Gastrocnemius medialis (tissue), 4 donors: ENCODE results near the gene SUSD1. TPM values are rescaled to one million over a fixed set of nuclear protein-coding genes. Genes with fewer than 3 reads are reported as not detected.

ENCODE experiments used
- ATAC-seq, 2 donors: fragments of 150-250 bp; one replicate each; pipeline ENCODE4 v1.9.1; 2016
- DNase-seq, 2 donors: peaks; one replicate each; pipeline ENCODE4 v3.0.0-alpha.2; 2019
- H3K27ac ChIP-seq, 4 donors: fragments of 200-600 bp; sonication (generic); 1 replicate in 1 of 4; 2 replicates in 3 of 4; pipeline ENCODE4 v1.5.1; 2016 to 2018; ENCODE audit warnings: mild to moderate bottlenecking in 2 of 4, moderate library complexity in 1 of 4
- H3K27me3 ChIP-seq, 3 donors: fragments of 200-600 bp; sonication (generic) in 2 of 3; 1 replicate in 1 of 3; 2 replicates in 2 of 3; pipeline versions ENCODE4 v1.5.1 to v1.6.0; 2016 to 2019; ENCODE audit warnings: mild to moderate bottlenecking in 1 of 3, moderate library complexity in 1 of 3
- H3K36me3 ChIP-seq, 2 donors: fragments of 200-600 bp; sonication (generic) in 1 of 2; one replicate each; pipeline ENCODE4 v1.5.1; 2017 to 2018
- H3K4me1 ChIP-seq, 2 donors: fragments of 200-600 bp; sonication (generic) in 1 of 2; one replicate each; pipeline ENCODE4 v1.5.1; 2016 to 2017; ENCODE audit warnings: mild to moderate bottlenecking in 2 of 2
- H3K4me3 ChIP-seq, 4 donors: fragments of 200-600 bp; sonication (generic) in 3 of 4; 1 replicate in 1 of 4; 2 replicates in 3 of 4; pipeline ENCODE4 v1.5.1; 2016 to 2019; ENCODE audit warnings: mild to moderate bottlenecking in 2 of 4
- H3K9me3 ChIP-seq, 3 donors: fragments of 200-600 bp; sonication (generic) in 2 of 3; 1 replicate in 1 of 3; 2 replicates in 2 of 3; pipeline ENCODE4 v1.5.1; 2016 to 2019
- CTCF ChIP-seq, 5 experiments: fragments of 450-650 bp in 3 of 5; fragments of 200-600 bp in 2 of 5; sonication (generic) in 2 of 5; IDR thresholded peaks in 4 of 5; conservative IDR thresholded peaks in 1 of 5; 1 replicate in 4 of 5; 2 replicates in 1 of 5; pipeline ENCODE4 v1.5.1; 2016 to 2019; ENCODE audit warnings: antibody characterized with exemption in 5 of 5, mild to moderate bottlenecking in 3 of 5, moderate library complexity in 3 of 5
- POLR2A ChIP-seq, 2 donors: fragments of 450-650 bp; IDR thresholded peaks; one replicate each; pipeline ENCODE4 v1.6.1; 2017; ENCODE audit warnings: antibody characterized with exemption in 2 of 2, mild to moderate bottlenecking in 2 of 2, moderate library complexity in 2 of 2
- in situ Hi-C, 4 donors: fragments of 200-750 bp; cut with MboI; loops; one replicate each; pipeline versions ENCODE4 v1.15.0 to v1.8.0; 2017; ENCODE audit warnings: low sequenced_read_pairs in 4 of 4
- intact Hi-C: fragments of 100-400 bp; cut with DNase I; formaldehyde crosslinking; loops from one replicate; pipeline ENCODE4 v1.15.1; 2023; ENCODE audit warnings: low total_unique reads
- total RNA-seq, 4 donors: library from RNA; depleted of rRNA; stranded (reverse); fragments of >200 nt; gene quantifications; one replicate each; pipeline versions ENCODE4 v1.1.0 to v1.2.3, GENCODE V29; 2016

SUSD1 gene
- total RNA-seq, 4 donors from 2014 or later, result 0.82 to 8.0 (median 2.2) TPM

GRCh38 chr9:112119225-112120029 lies 55.7 kb downstream of the SUSD1 start:
- no peaks in the 10 kb centered on the region for H3K9me3 ChIP-seq
- H3K27ac ChIP-seq, result no peak overlapping the region
- no peaks in the 10 kb centered on the region for H3K4me1 ChIP-seq
- TF ChIP-seq CTCF (IDR thresholded peaks at IDR 0.05 in 4 of 5, conservative IDR thresholded peaks at IDR 0.05 in 1 of 5) (no peak), POLR2A (IDR thresholded peaks at IDR 0.05) (no peak)
- H3K27me3 ChIP-seq, result no peaks in the 10 kb centered on the region
- no peak for ATAC-seq
- no peak for DNase-seq
- H3K4me3 ChIP-seq, result no peak overlapping the region
- no peaks in the 10 kb centered on the region for H3K36me3 ChIP-seq
- in situ Hi-C loops (loop anchor here in 1 of 4 donors (25.0 kb wide), 2 partner anchors 93 to 107 kb away; no protein-coding TSS in a partner anchor), intact Hi-C loops (no loop called here)

- in situ Hi-C loops, result loop anchor here in 1 of 4 donors (25.0 kb wide), 2 partner anchors 94 to 106 kb away; no protein-coding TSS in a partner anchor
- H3K36me3 ChIP-seq, result no peaks in the 10 kb centered on the region
- H3K27me3 ChIP-seq, result no peaks in the 10 kb centered on the region
- H3K4me1 ChIP-seq, result no peaks in the 10 kb centered on the region
- no peak overlapping the region for H3K4me3 ChIP-seq
- H3K9me3 ChIP-seq, result no peaks in the 10 kb centered on the region
- DNase-seq (no peak), ATAC-seq (no peak)
- no peak overlapping the region for H3K27ac ChIP-seq
- TF ChIP-seq CTCF (IDR thresholded peaks at IDR 0.05 in 4 of 5, conservative IDR thresholded peaks at IDR 0.05 in 1 of 5) (no peak), POLR2A (IDR thresholded peaks at IDR 0.05) (no peak)
- intact Hi-C loops, result no loop called here
Observed at GRCh38 chr9:112118009-112118408, 57.1 kb downstream of the SUSD1 start.

- intact Hi-C loops, result no loop called here
- DNase-seq, result no peak
- no peak for ATAC-seq
- Histone ChIP-seq H3K27me3 (no peaks in the 10 kb centered on the region), H3K4me1 (no peaks in the 10 kb centered on the region), H3K27ac (no peak overlapping the region), H3K36me3 (no peaks in the 10 kb centered on the region), H3K4me3 (no peak overlapping the region), H3K9me3 (no peaks in the 10 kb centered on the region)
- TF ChIP-seq CTCF (IDR thresholded peaks at IDR 0.05 in 4 of 5, conservative IDR thresholded peaks at IDR 0.05 in 1 of 5) (no peak), POLR2A (IDR thresholded peaks at IDR 0.05) (no peak)
- in situ Hi-C loops, result loop anchor here in 1 of 4 donors (25.0 kb wide), 2 partner anchors 96 to 104 kb away; no protein-coding TSS in a partner anchor
Observed at GRCh38 chr9:112115970-112116753, 58.9 kb downstream of the SUSD1 start.

GRCh38 chr9:112115109-112115508 lies 60.0 kb downstream of the SUSD1 start:
- no peak for ATAC-seq
- in situ Hi-C loops (loop anchor here in 1 of 4 donors (25.0 kb wide), 2 partner anchors 97 to 103 kb away; no protein-coding TSS in a partner anchor), intact Hi-C loops (no loop called here)
- no peak for DNase-seq
- H3K36me3 ChIP-seq, result no peaks in the 10 kb centered on the region
- H3K27ac ChIP-seq, result no peak overlapping the region
- H3K27me3 ChIP-seq, result no peaks in the 10 kb centered on the region
- H3K4me1 ChIP-seq, result no peaks in the 10 kb centered on the region
- H3K9me3 ChIP-seq, result no peaks in the 10 kb centered on the region
- H3K4me3 ChIP-seq, result no peak overlapping the region
- TF ChIP-seq CTCF (IDR thresholded peaks at IDR 0.05 in 4 of 5, conservative IDR thresholded peaks at IDR 0.05 in 1 of 5), result no peak
- TF ChIP-seq POLR2A (IDR thresholded peaks at IDR 0.05), result no peak
